PC-3 (cell line): ENCODE data around the gene TCOF1. TPM values are rescaled to one million over a fixed set of nuclear protein-coding genes. Genes with fewer than 3 reads are reported as not detected.
"Not testable (repeated sequence)": the region's sequence is repeated elsewhere in the genome, so short reads cannot be mapped to it uniquely, and the experiment has no call there.

Experiments
- ATAC-seq: fragments of 200-7000 bp; cut with Tn5 transposase; 2 replicates; pipeline ENCODE4 v1.9.1; 2020; ENCODE audit warnings: mild to moderate bottlenecking, moderate library complexity
- BruUV-seq: library from RNA; stranded (reverse); fragments of 400-500 nt; replicated peaks from 2 replicates; lab custom pipeline; 2021; lab: Mats Ljungman, UMichigan
- CTCF ChIA-PET: fragments of 300-600 bp; sonication (Branson Sonifier 250); formaldehyde crosslinking; loops from one replicate; lab custom pipeline; 2022; ENCODE audit warnings: antibody characterized with exemption; lab: Charles Lee
- POLR2A ChIA-PET: fragments of 300-600 bp; sonication (Branson Sonifier 250); formaldehyde crosslinking; loops from one replicate; lab custom pipeline; 2022; ENCODE audit warnings: antibody characterized with exemption; ENCODE audit not compliant: unreplicated experiment; lab: Charles Lee
- DNase-seq: peaks from one replicate; pipeline ENCODE4 v3.0.0-alpha.2; 2015
- H2AFZ ChIP-seq: fragments of 300-600 bp; sonication (generic); 2 replicates; pipeline ENCODE4 v1.6.0; 2016; ENCODE audit warnings: antibody characterized with exemption, low read length
- H3F3A ChIP-seq: fragments of 300-600 bp; sonication (generic); one replicate; pipeline ENCODE4 v1.6.0; 2017; ENCODE audit warnings: antibody characterized with exemption, low read length, control low read depth, mild to moderate bottlenecking; ENCODE audit not compliant: unreplicated experiment
- H3K27ac ChIP-seq: fragments of 300-600 bp; sonication (generic); 2 replicates; pipeline ENCODE4 v1.5.1; 2016; ENCODE audit warnings: mild to moderate bottlenecking, low read length
- H3K27me3 ChIP-seq: fragments of 300-600 bp; sonication (generic); 2 replicates; pipeline ENCODE4 v1.6.1; 2016; ENCODE audit warnings: low read length, mixed read lengths
- H3K36me3 ChIP-seq: fragments of 300-600 bp; sonication (generic); 2 replicates; pipeline ENCODE4 v1.6.1; 2016; ENCODE audit warnings: low read depth, mixed run types, low read length, mixed read lengths
- H3K4me1 ChIP-seq: fragments of 300-600 bp; sonication (generic); 2 replicates; pipeline ENCODE4 v1.5.1; 2016; ENCODE audit warnings: low read length; ENCODE audit not compliant: insufficient read depth
- H3K4me2 ChIP-seq: fragments of 300-600 bp; sonication (generic); 2 replicates; pipeline ENCODE4 v1.6.0; 2016; ENCODE audit warnings: low read length
- H3K4me3 ChIP-seq: fragments of 300-600 bp; sonication (generic); 2 replicates; pipeline ENCODE4 v1.5.1; 2016; ENCODE audit warnings: mild to moderate bottlenecking, low read length, mixed read lengths
- H3K79me2 ChIP-seq: fragments of 300-600 bp; sonication (generic); 2 replicates; pipeline ENCODE4 v1.6.1; 2017; ENCODE audit warnings: low read length, mixed read lengths
- H3K9ac ChIP-seq: fragments of 300-600 bp; sonication (generic); 2 replicates; pipeline ENCODE4 v1.6.0; 2016; ENCODE audit warnings: mild to moderate bottlenecking, low read length
- H3K9me2 ChIP-seq: fragments of 300-600 bp; sonication (generic); replicated peaks from 2 replicates; pipeline ENCODE4 v1.6.1; 2016; ENCODE audit warnings: mixed run types, low read length, mixed read lengths
- H3K9me3 ChIP-seq: fragments of 300-600 bp; sonication (generic); 2 replicates; pipeline ENCODE4 v1.6.1; 2016; ENCODE audit warnings: low read length, mixed read lengths
- H4K20me1 ChIP-seq: fragments of 300-600 bp; sonication (generic); 2 replicates; pipeline ENCODE4 v1.6.1; 2016; ENCODE audit warnings: low read length, mixed read lengths
- CTCF ChIP-seq: fragments of 300-600 bp; sonication (generic); conservative IDR thresholded peaks from 2 replicates; pipeline ENCODE4 v1.5.1; 2017; ENCODE audit warnings: antibody characterized with exemption, low read depth, mild to moderate bottlenecking, low read length
- EZH2 ChIP-seq: fragments of 300-600 bp; sonication (generic); IDR thresholded peaks from one replicate; pipeline ENCODE4 v1.6.1; 2017; ENCODE audit warnings: antibody characterized with exemption, mild to moderate bottlenecking, low read length; ENCODE audit not compliant: unreplicated experiment
- EZH2phosphoT487 ChIP-seq: fragments of 300-600 bp; sonication (generic); IDR thresholded peaks from 2 replicates; pipeline ENCODE4 v1.6.1; 2018; ENCODE audit warnings: mild to moderate bottlenecking, antibody characterized with exemption, low read length, borderline replicate concordance
- intact Hi-C: fragments of 100-400 bp; cut with micrococcal nuclease; formaldehyde crosslinking; loops from 2 replicates; pipeline ENCODE4 v1.9.0; 2023
- total RNA-seq: library from RNA; depleted of rRNA; stranded (reverse); fragments of >200 nt; gene quantifications from 2 replicates; pipeline ENCODE4 v1.2.3, GENCODE V29; 2014

The TCOF1 gene
- total RNA-seq, 1 experiment from 2014 or later = 113 TPM

GRCh38 chr5:150413176-150413901, 55.8 kb downstream of the TCOF1 start:
- no peaks in the 10 kb centered on the region for H3K9me3 ChIP-seq
- no peak overlapping the region for H2AFZ ChIP-seq
- H3F3A ChIP-seq = no peaks in the 10 kb centered on the region
- ChIA-PET POLR2A (no interaction called here), CTCF (no interaction called here)
- TF ChIP-seq EZH2phosphoT487 = no peak
- no peak for TF ChIP-seq CTCF
- no peak for TF ChIP-seq EZH2
- no peaks in the 10 kb centered on the region for H3K36me3 ChIP-seq
- no TSS peak for BruUV-seq
- H3K9ac ChIP-seq = no peak overlapping the region
- DNase-seq (no peak), ATAC-seq (no peak)
- no peaks in the 10 kb centered on the region for H3K79me2 ChIP-seq
- no peaks in the 10 kb centered on the region for H3K9me2 ChIP-seq
- no peaks in the 10 kb centered on the region; the same call in 1 of the 2 replicates for H3K4me1 ChIP-seq
- no peak overlapping the region for H3K27ac ChIP-seq
- H3K27me3 ChIP-seq = no peaks in the 10 kb centered on the region
- H3K4me2 ChIP-seq = no peak overlapping the region
- H4K20me1 ChIP-seq = no peaks in the 10 kb centered on the region
- no peak overlapping the region for H3K4me3 ChIP-seq
- intact Hi-C loops = no loop called here

GRCh38 chr5:150413902-150414790, 56.6 kb downstream of the TCOF1 start:
- ATAC-seq, H3K36me3 ChIP-seq, H3K9ac ChIP-seq, DNase-seq, POLR2A ChIA-PET, H3K27me3 ChIP-seq, H3K4me1 ChIP-seq, H3F3A ChIP-seq, intact Hi-C loops, H4K20me1 ChIP-seq, H3K27ac ChIP-seq, H3K4me3 ChIP-seq, H2AFZ ChIP-seq, H3K9me2 ChIP-seq, H3K4me2 ChIP-seq, H3K79me2 ChIP-seq, CTCF ChIA-PET, H3K9me3 ChIP-seq, BruUV-seq: not testable (repeated sequence)

- Histone ChIP-seq H3K27me3 (no peaks in the 10 kb centered on the region), H3K4me2 (no peak overlapping the region), H2AFZ (no peak overlapping the region), H4K20me1 (no peaks in the 10 kb centered on the region), H3K79me2 (no peaks in the 10 kb centered on the region), H3K9me3 (no peaks in the 10 kb centered on the region), H3K36me3 (no peaks in the 10 kb centered on the region), H3F3A (no peaks in the 10 kb centered on the region), H3K9ac (no peak overlapping the region), H3K4me3 (no peak overlapping the region), H3K4me1 (no peaks in the 10 kb centered on the region), H3K9me2 (no peaks in the 10 kb centered on the region), H3K27ac (no peak overlapping the region)
- POLR2A ChIA-PET = no interaction called here
- intact Hi-C loops = no loop called here
- BruUV-seq = no TSS peak
- TF ChIP-seq CTCF = no peak
- ATAC-seq = no peak
- no peak for DNase-seq
- CTCF ChIA-PET = interaction anchor here (0.5 kb wide), 1 partner anchor 19 kb away, joined by 13 read pairs; no protein-coding TSS in a partner anchor
Observed at GRCh38 chr5:150419630-150420270, 62.3 kb downstream of the TCOF1 start.
